Endothelial cell of umbilical vein (primary cell): Measurements from ENCODE around the gene TBCD. TPM values are rescaled to one million over a fixed set of nuclear protein-coding genes. Genes with fewer than 3 reads are reported as not detected.

Experiments
- BruUV-seq: library from RNA; stranded (reverse); fragments of 400-500 nt; replicated peaks from 2 replicates; lab custom pipeline; 2021; lab: Mats Ljungman, UMichigan
- CTCF ChIA-PET: fragments of 300-600, 350-600 bp; sonication (Branson Sonifier 250); formaldehyde crosslinking; loops from one replicate; lab custom pipeline; 2021; ENCODE audit warnings: antibody characterized with exemption, inconsistent platforms; lab: Charles Lee
- POLR2A ChIA-PET: fragments of 300-600, 350-600 bp; sonication (Branson Sonifier 250); formaldehyde crosslinking; loops from one replicate; lab custom pipeline; 2021; ENCODE audit warnings: antibody characterized with exemption, inconsistent platforms; lab: Charles Lee
- DNase-seq: peaks from one replicate; pipeline ENCODE4 v3.0.0-alpha.2; 2011; ENCODE audit warnings: low read depth, low spot score
- FAIRE-seq: peaks from 2 replicates; lab custom pipeline; 2011; peaks lifted over from hg19 to GRCh38; lab: Jason Lieb, UNC
- H2AFZ ChIP-seq: 2 replicates; pipeline ENCODE4 v1.6.0; 2012; ENCODE audit warnings: low read depth, low read length, control low read depth, inconsistent platforms
- H3K27ac ChIP-seq: 2 replicates; pipeline ENCODE4 v1.5.1; 2011; ENCODE audit warnings: low read depth, mild to moderate bottlenecking, control low read depth, low read length, moderate library complexity; ENCODE audit not compliant: insufficient read depth
- H3K27me3 ChIP-seq, 2 experiments: 2 replicates each; pipeline versions ENCODE4 v1.6.0 to v1.6.1; 2011; ENCODE audit warnings: low read length in 2 of 2, mixed read lengths in 1 of 2; ENCODE audit not compliant: control insufficient read depth in 2 of 2, insufficient read depth in 2 of 2
- H3K36me3 ChIP-seq, 2 experiments: 2 replicates in 1 of 2; 3 replicates in 1 of 2; pipeline ENCODE4 v1.5.1; 2011; ENCODE audit warnings: low read length in 2 of 2, mild to moderate bottlenecking in 1 of 2, moderate library complexity in 1 of 2; ENCODE audit not compliant: control insufficient read depth in 2 of 2, insufficient read depth in 2 of 2; ENCODE audit errors: extremely low read depth in 1 of 2
- H3K4me1 ChIP-seq: 3 replicates; pipeline ENCODE4 v1.5.1; 2011; ENCODE audit warnings: mild to moderate bottlenecking, low read length; ENCODE audit not compliant: control insufficient read depth, insufficient read depth; ENCODE audit errors: extremely low read depth
- H3K4me2 ChIP-seq: 2 replicates; pipeline ENCODE4 v1.6.1; 2011; ENCODE audit warnings: low read length, control low read depth, mixed read lengths; ENCODE audit not compliant: insufficient read depth
- H3K4me3 ChIP-seq, 3 experiments: fragments of 200-600 bp in 1 of 3; sonication (generic), shearing (Covaris generic) in 1 of 3; replicated peaks in 1 of 3; 2 replicates each; pipeline ENCODE4 v1.5.1; 2011 to 2016; ENCODE audit warnings: control low read depth in 3 of 3, low read length in 3 of 3, mild to moderate bottlenecking in 2 of 3, inconsistent platforms in 1 of 3, low read depth in 1 of 3, moderate library complexity in 1 of 3; ENCODE audit not compliant: insufficient read depth in 1 of 3
- H3K79me2 ChIP-seq: 2 replicates; pipeline ENCODE4 v1.6.0; 2012; ENCODE audit warnings: low read length, inconsistent platforms; ENCODE audit not compliant: control insufficient read depth, insufficient read depth
- H3K9ac ChIP-seq: replicated peaks from 2 replicates; pipeline ENCODE3; 2011; ENCODE audit warnings: low read length, control low read depth; ENCODE audit not compliant: insufficient read depth; ENCODE audit errors: extremely low read depth
- H3K9me1 ChIP-seq: replicated peaks from 3 replicates; pipeline ENCODE4 v1.6.0; 2011; ENCODE audit warnings: mild to moderate bottlenecking, low read length; ENCODE audit not compliant: control insufficient read depth, insufficient read depth; ENCODE audit errors: extremely low read depth
- H3K9me3 ChIP-seq: replicated peaks from 2 replicates; pipeline ENCODE4 v1.5.1; 2012; ENCODE audit warnings: low read length, inconsistent platforms; ENCODE audit not compliant: control insufficient read depth, insufficient read depth
- H4K20me1 ChIP-seq: replicated peaks from 2 replicates; pipeline ENCODE3; 2011; ENCODE audit warnings: mild to moderate bottlenecking, low read length; ENCODE audit not compliant: control insufficient read depth, insufficient read depth; ENCODE audit errors: extremely low read depth
- EZH2 ChIP-seq: IDR thresholded peaks from 2 replicates; pipeline ENCODE4 v1.6.1; 2012; ENCODE audit warnings: borderline replicate concordance, low read depth, mild to moderate bottlenecking, moderate library complexity, low read length, inconsistent platforms; ENCODE audit not compliant: severe bottlenecking
- FOS ChIP-seq: IDR thresholded peaks from 2 replicates; pipeline ENCODE4 v1.6.1; 2011; ENCODE audit warnings: mild to moderate bottlenecking, low read length, moderate library complexity, borderline replicate concordance; ENCODE audit not compliant: insufficient read depth
- GATA2 ChIP-seq: IDR thresholded peaks from 2 replicates; pipeline ENCODE4 v1.7.0; 2011; ENCODE audit warnings: low read depth, mild to moderate bottlenecking, moderate library complexity, mixed read lengths, low read length; ENCODE audit not compliant: insufficient read length, insufficient read depth
- JUN ChIP-seq: IDR thresholded peaks from 2 replicates; pipeline ENCODE4 v1.6.1; 2011; ENCODE audit warnings: borderline replicate concordance, low read depth; ENCODE audit not compliant: insufficient read length, insufficient read depth
- MYC ChIP-seq: IDR thresholded peaks from one replicate; pipeline ENCODE4 v1.6.1; 2011; ENCODE audit warnings: mild to moderate bottlenecking, low read depth, low read length
- POLR2A ChIP-seq: IDR thresholded peaks from 2 replicates; pipeline ENCODE4 v1.6.1; 2012; ENCODE audit warnings: low read depth, mild to moderate bottlenecking, control low read depth, low read length
- POLR2AphosphoS5 ChIP-seq: IDR thresholded peaks from 2 replicates; pipeline ENCODE4 v1.6.1; 2012; ENCODE audit warnings: low read depth, mild to moderate bottlenecking, control low read depth, low read length, moderate library complexity; ENCODE audit not compliant: insufficient read depth
- dilution Hi-C: fragments of 300-500 bp; cut with MboI; formaldehyde crosslinking; loops from one replicate; pipeline ENCODE4 v1.15.0; 2019; ENCODE audit warnings: low sequenced_read_pairs; ENCODE audit not compliant: extremely low pct_ligation_motif_present
- intact Hi-C: fragments of 100-400 bp; cut with micrococcal nuclease; formaldehyde crosslinking; loops from one replicate; pipeline ENCODE4 v1.10.0; 2022
- polyA plus RNA-seq, 4 experiments: library from polyadenylated mRNA; depleted of rRNA in 3 of 4; stranded (reverse) in 3 of 4; unstranded in 1 of 4; fragments of >200 nt; gene quantifications; 2 replicates each; pipeline versions ENCODE4 v1.2.1 to v1.2.3, GENCODE V29; 2011 to 2012; ENCODE audit warnings: missing spikeins in 1 of 4
- total RNA-seq: library from RNA; stranded (reverse); gene quantifications from 2 replicates; pipeline ENCODE4 v1.2.3, GENCODE V29; 2021
- TF ChIP-seq, protein P1 (sequence below): IDR thresholded peaks from 2 replicates; pipeline ENCODE4 v1.6.1; 2011; ENCODE audit not compliant: insufficient read depth, insufficient read length
- TF ChIP-seq, protein P2 (sequence below), 2 donors: IDR thresholded peaks; 1 replicate in 1 of 2; 2 replicates in 1 of 2; pipeline ENCODE4 v1.5.1; 2011; ENCODE audit warnings: low read length in 2 of 2, mild to moderate bottlenecking in 2 of 2, moderate library complexity in 2 of 2, control low read depth in 1 of 2, inconsistent platforms in 1 of 2, low read depth in 1 of 2; ENCODE audit not compliant: insufficient read depth in 1 of 2; ENCODE audit errors: extremely low read depth in 1 of 2

Gene TBCD
- total and polyA plus RNA-seq, 2 donors (not counting 3 experiments of a cell fraction or from before 2014, with no cell fraction given): 121 to 145 TPM

DNA sequence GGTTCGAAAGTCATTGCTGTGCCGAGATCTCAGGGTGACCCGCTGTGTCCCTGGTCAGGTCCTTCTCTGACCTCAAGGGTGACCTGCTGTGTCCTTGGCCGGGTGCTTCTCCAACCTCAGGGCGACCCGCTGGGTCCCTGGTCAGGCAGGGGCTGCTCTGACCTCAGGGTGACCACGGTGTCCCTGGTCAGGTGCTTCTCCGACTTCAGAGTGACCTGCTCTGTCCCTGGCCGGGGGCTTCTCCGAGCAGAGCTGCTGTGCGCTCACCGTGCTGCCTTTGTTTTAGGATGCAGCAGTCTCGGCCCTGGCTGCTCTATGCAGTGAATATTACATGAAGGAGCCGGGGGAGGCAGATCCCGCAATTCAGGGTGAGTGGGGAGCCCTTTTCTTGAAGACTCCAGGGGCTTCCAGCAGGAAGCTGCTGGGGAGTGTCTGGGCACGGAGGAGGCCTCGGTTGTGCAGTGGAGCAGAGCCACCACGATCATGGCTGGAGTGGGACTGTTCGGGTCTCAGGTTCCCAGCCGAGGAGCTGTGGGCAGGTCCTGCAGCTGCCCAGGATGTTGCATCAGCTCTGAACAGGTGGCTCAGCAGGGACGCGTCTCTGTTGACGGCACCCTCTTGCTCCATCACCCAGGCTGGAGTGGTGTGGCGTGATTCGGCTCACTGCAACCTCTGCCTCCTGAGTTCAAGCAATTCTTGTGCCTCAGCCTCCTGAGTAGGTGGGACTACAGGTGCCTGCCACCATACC, 171.7 kb downstream of the TBCD start:
- no peaks in the 10 kb centered on the region for H3K79me2 ChIP-seq
- TF ChIP-seq POLR2AphosphoS5 (no peak), FOS (no peak), JUN (no peak), POLR2A (no peak), GATA2 (no peak), EZH2 (no peak), MYC (no peak)
- TF ChIP-seq, protein P1, sequence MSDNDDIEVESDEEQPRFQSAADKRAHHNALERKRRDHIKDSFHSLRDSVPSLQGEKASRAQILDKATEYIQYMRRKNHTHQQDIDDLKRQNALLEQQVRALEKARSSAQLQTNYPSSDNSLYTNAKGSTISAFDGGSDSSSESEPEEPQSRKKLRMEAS: no peak
- TF ChIP-seq, protein P2, sequence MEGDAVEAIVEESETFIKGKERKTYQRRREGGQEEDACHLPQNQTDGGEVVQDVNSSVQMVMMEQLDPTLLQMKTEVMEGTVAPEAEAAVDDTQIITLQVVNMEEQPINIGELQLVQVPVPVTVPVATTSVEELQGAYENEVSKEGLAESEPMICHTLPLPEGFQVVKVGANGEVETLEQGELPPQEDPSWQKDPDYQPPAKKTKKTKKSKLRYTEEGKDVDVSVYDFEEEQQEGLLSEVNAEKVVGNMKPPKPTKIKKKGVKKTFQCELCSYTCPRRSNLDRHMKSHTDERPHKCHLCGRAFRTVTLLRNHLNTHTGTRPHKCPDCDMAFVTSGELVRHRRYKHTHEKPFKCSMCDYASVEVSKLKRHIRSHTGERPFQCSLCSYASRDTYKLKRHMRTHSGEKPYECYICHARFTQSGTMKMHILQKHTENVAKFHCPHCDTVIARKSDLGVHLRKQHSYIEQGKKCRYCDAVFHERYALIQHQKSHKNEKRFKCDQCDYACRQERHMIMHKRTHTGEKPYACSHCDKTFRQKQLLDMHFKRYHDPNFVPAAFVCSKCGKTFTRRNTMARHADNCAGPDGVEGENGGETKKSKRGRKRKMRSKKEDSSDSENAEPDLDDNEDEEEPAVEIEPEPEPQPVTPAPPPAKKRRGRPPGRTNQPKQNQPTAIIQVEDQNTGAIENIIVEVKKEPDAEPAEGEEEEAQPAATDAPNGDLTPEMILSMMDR (IDR thresholded peaks at IDR 0.05; ENCODE audit: extremely low read depth in 1 of 2, insufficient read depth in 1 of 2, low read depth in 1 of 2, low read length in 2 of 2): no peak
- no TSS peak for BruUV-seq
- no peak overlapping the region for H3K27ac ChIP-seq
- intact Hi-C loops: no loop called here
- no peaks in the 10 kb centered on the region for H3K4me1 ChIP-seq
- ChIA-PET POLR2A (no interaction called here), CTCF (no interaction called here)
- H4K20me1 ChIP-seq: no peaks in the 10 kb centered on the region
- no peak overlapping the region for H3K4me3 ChIP-seq
- FAIRE-seq: no peak
- DNase-seq: no peak
- H3K36me3 ChIP-seq: peaks cover 3 to 27% of the 10 kb centered on the region in 2 experiments
- no peaks in the 10 kb centered on the region for H3K9me3 ChIP-seq
- H3K9me1 ChIP-seq: no peaks in the 10 kb centered on the region
- no peak overlapping the region for H3K9ac ChIP-seq
- no peak overlapping the region for H2AFZ ChIP-seq
- H3K27me3 ChIP-seq: no peaks in the 10 kb centered on the region
- no peak overlapping the region for H3K4me2 ChIP-seq
- dilution Hi-C loops: no loop called here
